Measurements from ENCODE around the gene RPS19BP1.

RPS19BP1 gene

GRCh38 chr22:39488563-39489083 lies 43.9 kb downstream of the RPS19BP1 start:
- DNase-seq = no peak

- DNase-seq = no peak
These were observed 44.6 kb downstream of the RPS19BP1 start for GRCh38 chr22:39487826-39488520.

GRCh38 chr22:39486951-39487825 lies 45.4 kb downstream of the RPS19BP1 start:
- peak in 3 of 14 donors; percentile 31 to 71 (median 37) for DNase-seq

GRCh38 chr22:39482768-39483167 lies 49.8 kb downstream of the RPS19BP1 start:
- no peak for DNase-seq

GRCh38 chr22:39481595-39481994 lies 51.0 kb downstream of the RPS19BP1 start:
- no peak for DNase-seq

GRCh38 chr22:39481054-39481453 lies 51.5 kb downstream of the RPS19BP1 start:
- DNase-seq = peak in 4 of 14 donors; percentile 28 to 79 (median 34)

- DNase-seq = no peak
These were observed 52.0 kb downstream of the RPS19BP1 start for GRCh38 chr22:39480557-39480956.

GRCh38 chr22:39479254-39479653 lies 53.3 kb downstream of the RPS19BP1 start:
- DNase-seq = no peak
